HepG2 (cell line): ENCODE measurements around the gene MBLAC2. TPM values are rescaled to one million over a fixed set of nuclear protein-coding genes. Genes with fewer than 3 reads are reported as not detected.

Experiments used
- KDM1A ChIP-seq: IDR thresholded peaks from 2 replicates; pipeline ENCODE4 v1.6.1; 2016; ENCODE audit warnings: missing compliant biosample characterization
- MNT ChIP-seq: fragments of 450-650 bp; IDR thresholded peaks from 2 replicates; pipeline ENCODE4 v1.6.1; 2016
- ZBTB3 ChIP-seq: sonication (generic); formaldehyde crosslinking; IDR thresholded peaks from 2 replicates; pipeline ENCODE4 v1.4.0; 2020; ENCODE audit warnings: low read depth, mild to moderate bottlenecking, moderate library complexity, missing genetic modification reagents, borderline replicate concordance
- ZFY ChIP-seq: sonication (generic); formaldehyde crosslinking; IDR thresholded peaks from 2 replicates; pipeline ENCODE4 v1.4.0; 2020; ENCODE audit warnings: missing genetic modification reagents
- ZNF234 ChIP-seq: sonication (generic); formaldehyde crosslinking; conservative IDR thresholded peaks from 2 replicates; pipeline ENCODE4 v1.5.1; 2020; ENCODE audit warnings: mild to moderate bottlenecking, missing genetic modification reagents
- ZNF296 ChIP-seq: sonication (generic); formaldehyde crosslinking; conservative IDR thresholded peaks from 2 replicates; pipeline ENCODE4 v1.5.0; 2020; ENCODE audit warnings: mild to moderate bottlenecking, missing genetic modification reagents
- ZNF441 ChIP-seq: sonication (generic); formaldehyde crosslinking; IDR thresholded peaks from 2 replicates; pipeline ENCODE4 v1.7.0; 2021; ENCODE audit warnings: missing genetic modification reagents, borderline replicate concordance
- polyA plus RNA-seq, 8 experiments: library from polyadenylated mRNA; depleted of rRNA in 3 of 8; stranded (reverse) in 7 of 8; unstranded in 1 of 8; fragments of >200 nt; fragmentation: Illumina TruSeq in 4 of 8; extraction: Trizol in 4 of 8; gene quantifications; 2 replicates each; pipeline versions ENCODE4 v1.2.1 to v1.2.3, GENCODE V29; 2011 to 2016; ENCODE audit warnings: low read depth in 4 of 8, missing spikeins in 1 of 8, mixed read lengths in 1 of 8; ENCODE audit not compliant: insufficient read depth in 1 of 8
- total RNA-seq, 5 experiments: library from RNA; depleted of rRNA; stranded (reverse); fragments of >200 nt; fragmentation: Illumina TruSeq; extraction: Trizol; gene quantifications; 2 replicates each; pipeline ENCODE4 v1.2.3, GENCODE V29; 2016; ENCODE audit warnings: low read depth in 1 of 5
- TF ChIP-seq, protein P1 (sequence below): sonication (generic); formaldehyde crosslinking; IDR thresholded peaks from 2 replicates; pipeline ENCODE4 v1.4.0; 2020; ENCODE audit warnings: mild to moderate bottlenecking, low read depth, missing genetic modification reagents
- TF ChIP-seq, protein P2 (sequence below): sonication (generic); formaldehyde crosslinking; IDR thresholded peaks from 2 replicates; pipeline ENCODE4 v1.4.0; 2020; ENCODE audit warnings: low read depth, missing genetic modification reagents
- TF ChIP-seq, protein P3 (sequence below): sonication (generic); formaldehyde crosslinking; IDR thresholded peaks from 2 replicates; pipeline ENCODE4 v1.5.1; 2020; ENCODE audit warnings: missing genetic modification reagents, mild to moderate bottlenecking, borderline replicate concordance
- TF ChIP-seq, protein P4 (sequence below): sonication (generic); formaldehyde crosslinking; IDR thresholded peaks from 2 replicates; pipeline ENCODE4 v1.5.1; 2020; ENCODE audit warnings: mild to moderate bottlenecking, missing genetic modification reagents
- TF ChIP-seq, protein P5 (sequence below): sonication (generic); formaldehyde crosslinking; IDR thresholded peaks from 2 replicates; pipeline ENCODE4 v1.4.0; 2020; ENCODE audit warnings: missing genetic modification reagents, borderline replicate concordance

Gene MBLAC2
- total and polyA plus RNA-seq, 2 of the 13 experiments (the other 11 are each of a cell fraction or from before 2014, with no cell fraction given) = 2.9 to 4.1 TPM

DNA sequence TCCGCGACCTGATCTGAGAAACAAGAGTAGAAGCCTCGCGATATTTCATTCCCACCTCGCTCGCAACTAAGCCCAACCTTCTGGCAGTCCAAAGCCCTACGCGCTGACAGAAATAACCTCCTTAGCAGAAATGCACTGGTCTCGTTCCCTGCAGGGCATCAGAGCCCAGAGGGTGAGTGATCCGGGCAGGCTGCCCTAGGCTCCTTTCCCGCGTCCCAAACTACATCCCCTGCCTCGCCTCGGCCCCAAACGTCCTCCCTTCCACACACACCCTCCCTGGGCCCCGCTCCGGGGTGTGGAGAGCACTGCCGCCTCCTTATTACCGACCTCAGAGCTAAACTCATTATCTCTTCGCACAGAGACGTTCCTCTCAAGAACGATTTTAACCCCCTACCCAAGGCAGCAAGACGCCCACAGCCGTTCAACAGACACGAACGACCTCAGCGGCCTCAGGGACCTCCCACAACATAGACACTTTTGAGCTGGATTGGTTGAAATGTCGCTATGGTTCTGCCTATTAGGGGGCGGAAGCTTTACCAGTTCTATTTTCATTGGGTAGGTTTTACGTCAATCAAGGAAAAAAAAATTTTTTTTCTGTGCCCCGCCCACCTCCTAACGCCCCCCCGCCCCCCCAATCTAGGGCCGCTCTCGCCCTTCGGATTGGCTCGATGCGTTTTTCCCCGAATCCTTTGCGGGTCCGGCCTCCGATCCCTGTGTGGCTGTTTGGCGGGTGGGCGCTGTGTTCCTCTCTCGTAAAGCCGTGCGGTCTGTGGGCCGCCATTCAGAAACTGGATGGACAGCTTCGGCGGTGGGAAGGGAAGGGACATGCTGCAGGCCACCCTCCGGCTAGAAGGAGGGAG, 65.0 kb downstream of the MBLAC2 start, which contains the start of gene CETN3 (continued):
- TF ChIP-seq, protein P1, sequence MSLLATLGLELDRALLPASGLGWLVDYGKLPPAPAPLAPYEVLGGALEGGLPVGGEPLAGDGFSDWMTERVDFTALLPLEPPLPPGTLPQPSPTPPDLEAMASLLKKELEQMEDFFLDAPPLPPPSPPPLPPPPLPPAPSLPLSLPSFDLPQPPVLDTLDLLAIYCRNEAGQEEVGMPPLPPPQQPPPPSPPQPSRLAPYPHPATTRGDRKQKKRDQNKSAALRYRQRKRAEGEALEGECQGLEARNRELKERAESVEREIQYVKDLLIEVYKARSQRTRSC (CRISPR knock-in tag) = 0 out of 2 replicates have a peak, but pooled peaks have one; percentile 43
- TF ChIP-seq ZNF296 (CRISPR knock-in tag) = no peak
- TF ChIP-seq, protein P2, sequence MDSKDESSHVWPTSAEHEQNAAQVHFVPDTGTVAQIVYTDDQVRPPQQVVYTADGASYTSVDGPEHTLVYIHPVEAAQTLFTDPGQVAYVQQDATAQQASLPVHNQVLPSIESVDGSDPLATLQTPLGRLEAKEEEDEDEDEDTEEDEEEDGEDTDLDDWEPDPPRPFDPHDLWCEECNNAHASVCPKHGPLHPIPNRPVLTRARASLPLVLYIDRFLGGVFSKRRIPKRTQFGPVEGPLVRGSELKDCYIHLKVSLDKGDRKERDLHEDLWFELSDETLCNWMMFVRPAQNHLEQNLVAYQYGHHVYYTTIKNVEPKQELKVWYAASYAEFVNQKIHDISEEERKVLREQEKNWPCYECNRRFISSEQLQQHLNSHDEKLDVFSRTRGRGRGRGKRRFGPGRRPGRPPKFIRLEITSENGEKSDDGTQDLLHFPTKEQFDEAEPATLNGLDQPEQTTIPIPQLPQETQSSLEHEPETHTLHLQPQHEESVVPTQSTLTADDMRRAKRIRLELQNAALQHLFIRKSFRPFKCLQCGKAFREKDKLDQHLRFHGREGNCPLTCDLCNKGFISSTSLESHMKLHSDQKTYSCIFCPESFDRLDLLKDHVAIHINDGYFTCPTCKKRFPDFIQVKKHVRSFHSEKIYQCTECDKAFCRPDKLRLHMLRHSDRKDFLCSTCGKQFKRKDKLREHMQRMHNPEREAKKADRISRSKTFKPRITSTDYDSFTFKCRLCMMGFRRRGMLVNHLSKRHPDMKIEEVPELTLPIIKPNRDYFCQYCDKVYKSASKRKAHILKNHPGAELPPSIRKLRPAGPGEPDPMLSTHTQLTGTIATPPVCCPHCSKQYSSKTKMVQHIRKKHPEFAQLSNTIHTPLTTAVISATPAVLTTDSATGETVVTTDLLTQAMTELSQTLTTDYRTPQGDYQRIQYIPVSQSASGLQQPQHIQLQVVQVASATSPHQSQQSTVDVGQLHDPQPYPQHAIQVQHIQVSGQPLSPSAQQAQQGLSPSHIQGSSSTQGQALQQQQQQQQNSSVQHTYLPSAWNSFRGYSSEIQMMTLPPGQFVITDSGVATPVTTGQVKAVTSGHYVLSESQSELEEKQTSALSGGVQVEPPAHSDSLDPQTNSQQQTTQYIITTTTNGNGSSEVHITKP = no peak
- TF ChIP-seq, protein P3, sequence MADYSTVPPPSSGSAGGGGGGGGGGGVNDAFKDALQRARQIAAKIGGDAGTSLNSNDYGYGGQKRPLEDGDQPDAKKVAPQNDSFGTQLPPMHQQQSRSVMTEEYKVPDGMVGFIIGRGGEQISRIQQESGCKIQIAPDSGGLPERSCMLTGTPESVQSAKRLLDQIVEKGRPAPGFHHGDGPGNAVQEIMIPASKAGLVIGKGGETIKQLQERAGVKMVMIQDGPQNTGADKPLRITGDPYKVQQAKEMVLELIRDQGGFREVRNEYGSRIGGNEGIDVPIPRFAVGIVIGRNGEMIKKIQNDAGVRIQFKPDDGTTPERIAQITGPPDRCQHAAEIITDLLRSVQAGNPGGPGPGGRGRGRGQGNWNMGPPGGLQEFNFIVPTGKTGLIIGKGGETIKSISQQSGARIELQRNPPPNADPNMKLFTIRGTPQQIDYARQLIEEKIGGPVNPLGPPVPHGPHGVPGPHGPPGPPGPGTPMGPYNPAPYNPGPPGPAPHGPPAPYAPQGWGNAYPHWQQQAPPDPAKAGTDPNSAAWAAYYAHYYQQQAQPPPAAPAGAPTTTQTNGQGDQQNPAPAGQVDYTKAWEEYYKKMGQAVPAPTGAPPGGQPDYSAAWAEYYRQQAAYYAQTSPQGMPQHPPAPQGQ (CRISPR knock-in tag) = 0 out of 2 replicates have a peak, but pooled peaks have one; percentile 92
- peak; percentile 56; the same call in 1 of the 2 replicates for TF ChIP-seq ZNF441 (CRISPR knock-in tag)
- TF ChIP-seq ZFY (CRISPR knock-in tag) = peak; percentile 78
- no peak for TF ChIP-seq MNT
- TF ChIP-seq ZNF234 (CRISPR knock-in tag) = no peak
- TF ChIP-seq, protein P4, sequence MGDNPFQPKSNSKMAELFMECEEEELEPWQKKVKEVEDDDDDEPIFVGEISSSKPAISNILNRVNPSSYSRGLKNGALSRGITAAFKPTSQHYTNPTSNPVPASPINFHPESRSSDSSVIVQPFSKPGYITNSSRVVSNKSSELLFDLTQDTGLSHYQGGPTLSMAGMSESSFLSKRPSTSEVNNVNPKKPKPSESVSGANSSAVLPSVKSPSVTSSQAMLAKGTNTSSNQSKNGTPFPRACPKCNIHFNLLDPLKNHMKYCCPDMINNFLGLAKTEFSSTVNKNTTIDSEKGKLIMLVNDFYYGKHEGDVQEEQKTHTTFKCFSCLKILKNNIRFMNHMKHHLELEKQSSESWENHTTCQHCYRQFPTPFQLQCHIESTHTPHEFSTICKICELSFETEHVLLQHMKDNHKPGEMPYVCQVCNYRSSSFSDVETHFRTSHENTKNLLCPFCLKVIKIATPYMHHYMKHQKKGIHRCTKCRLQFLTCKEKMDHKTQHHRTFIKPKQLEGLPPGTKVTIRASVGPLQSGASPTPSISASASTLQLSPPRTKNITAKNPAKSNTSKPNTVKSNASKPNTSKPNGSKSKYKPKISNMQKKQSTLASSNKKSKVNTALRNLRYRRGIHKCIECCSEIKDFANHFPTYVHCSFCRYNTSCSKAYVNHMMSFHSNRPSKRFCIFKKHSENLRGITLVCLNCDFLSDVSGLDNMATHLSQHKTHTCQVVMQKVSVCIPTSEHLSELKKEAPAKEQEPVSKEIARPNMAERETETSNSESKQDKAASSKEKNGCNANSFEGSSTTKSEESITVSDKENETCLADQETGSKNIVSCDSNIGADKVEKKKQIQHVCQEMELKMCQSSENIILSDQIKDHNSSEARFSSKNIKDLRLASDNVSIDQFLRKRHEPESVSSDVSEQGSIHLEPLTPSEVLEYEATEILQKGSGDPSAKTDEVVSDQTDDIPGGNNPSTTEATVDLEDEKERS (CRISPR knock-in tag) = peak; percentile 79; the same call in 1 of the 2 replicates
- TF ChIP-seq ZBTB3 (CRISPR knock-in tag) = no peak
- no peak for TF ChIP-seq KDM1A (CRISPR knock-in tag)
- TF ChIP-seq, protein P5, sequence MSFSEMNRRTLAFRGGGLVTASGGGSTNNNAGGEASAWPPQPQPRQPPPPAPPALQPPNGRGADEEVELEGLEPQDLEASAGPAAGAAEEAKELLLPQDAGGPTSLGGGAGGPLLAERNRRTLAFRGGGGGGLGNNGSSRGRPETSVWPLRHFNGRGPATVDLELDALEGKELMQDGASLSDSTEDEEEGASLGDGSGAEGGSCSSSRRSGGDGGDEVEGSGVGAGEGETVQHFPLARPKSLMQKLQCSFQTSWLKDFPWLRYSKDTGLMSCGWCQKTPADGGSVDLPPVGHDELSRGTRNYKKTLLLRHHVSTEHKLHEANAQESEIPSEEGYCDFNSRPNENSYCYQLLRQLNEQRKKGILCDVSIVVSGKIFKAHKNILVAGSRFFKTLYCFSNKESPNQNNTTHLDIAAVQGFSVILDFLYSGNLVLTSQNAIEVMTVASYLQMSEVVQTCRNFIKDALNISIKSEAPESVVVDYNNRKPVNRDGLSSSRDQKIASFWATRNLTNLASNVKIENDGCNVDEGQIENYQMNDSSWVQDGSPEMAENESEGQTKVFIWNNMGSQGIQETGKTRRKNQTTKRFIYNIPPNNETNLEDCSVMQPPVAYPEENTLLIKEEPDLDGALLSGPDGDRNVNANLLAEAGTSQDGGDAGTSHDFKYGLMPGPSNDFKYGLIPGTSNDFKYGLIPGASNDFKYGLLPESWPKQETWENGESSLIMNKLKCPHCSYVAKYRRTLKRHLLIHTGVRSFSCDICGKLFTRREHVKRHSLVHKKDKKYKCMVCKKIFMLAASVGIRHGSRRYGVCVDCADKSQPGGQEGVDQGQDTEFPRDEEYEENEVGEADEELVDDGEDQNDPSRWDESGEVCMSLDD (CRISPR knock-in tag) = peak; percentile 15; the same call in 1 of the 2 replicates
